Umbilical cord (tissue), 2 donors: ENCODE measurements around the gene VPS37C. TPM values are rescaled to one million over a fixed set of nuclear protein-coding genes. Genes with fewer than 3 reads are reported as not detected.
A peak's percentile ranks its signal among the peaks of the same experiment; 100 is the strongest.
"Not testable (repeated sequence)": the region's sequence is repeated elsewhere in the genome, so short reads cannot be mapped to it uniquely, and the experiment has no call there.

Experiments used
- DNase-seq: peaks from one replicate; pipeline ENCODE4 v3.0.0-alpha.2; 2015; ENCODE audit warnings: low spot score
- total RNA-seq: library from RNA; depleted of rRNA; stranded (reverse); fragments of >200 nt; gene quantifications from one replicate; pipeline ENCODE4 v1.2.3, GENCODE V29; 2014; ENCODE audit warnings: low replicate concordance; ENCODE audit not compliant: insufficient read depth

VPS37C gene
- total RNA-seq: 11.1 TPM

DNA sequence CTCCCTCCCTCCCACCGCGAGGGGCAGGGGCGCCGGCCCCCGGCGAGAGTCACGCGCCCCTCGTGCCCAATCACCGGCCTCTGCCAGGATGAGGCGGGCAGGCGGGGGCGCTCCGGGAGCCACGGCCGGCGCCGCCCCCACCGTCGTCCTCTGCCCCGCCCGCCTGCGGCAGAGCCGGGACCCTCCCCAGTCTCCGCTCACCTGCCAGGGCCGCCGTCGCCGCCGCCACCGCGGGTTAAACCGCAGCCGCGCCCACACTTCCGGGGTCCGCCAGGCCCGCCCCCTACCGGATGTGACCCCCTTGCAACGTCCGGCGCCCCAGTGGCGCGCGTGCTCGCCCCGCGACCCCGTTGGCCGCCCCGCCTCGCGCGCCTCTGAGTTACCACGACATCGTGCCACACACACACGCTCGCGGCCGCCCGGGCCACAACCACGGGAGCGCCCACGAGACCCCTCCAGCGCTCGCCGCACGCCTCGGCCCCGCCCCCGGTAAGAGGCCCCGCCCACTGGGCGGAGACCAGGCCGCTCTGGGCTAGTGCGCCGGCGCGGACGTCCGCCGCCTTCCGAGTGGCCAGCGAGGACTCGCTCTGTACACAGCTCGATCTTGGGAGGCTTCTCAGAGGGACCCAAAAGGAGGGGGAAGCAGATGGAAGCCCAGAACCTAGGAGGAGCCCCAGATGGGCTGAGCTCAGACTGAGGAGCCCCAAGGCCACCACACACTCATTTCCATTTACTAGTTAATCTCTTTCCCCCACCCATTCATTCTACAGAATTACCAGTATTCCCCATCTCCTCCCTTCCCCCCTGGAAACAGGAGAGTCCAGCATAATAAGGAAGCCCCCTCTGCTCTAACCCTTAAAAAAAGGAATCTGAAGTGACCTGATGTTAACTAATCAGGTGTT is at the start of gene VPS37C:
VPS37C (minus strand) TSS at position 237 of the 902 bp plus-strand sequence. CDS start 22,597 bp downstream, outside the sequence.
- peak; percentile 92 for DNase-seq

- DNase-seq: not testable (repeated sequence)
Measured at GRCh38 chr11:61210629-61211028, 49.4 kb upstream of the VPS37C start.

- DNase-seq: not testable (repeated sequence)
Measured at GRCh38 chr11:61207636-61208310, 46.5 kb upstream of the VPS37C start.

DNA sequence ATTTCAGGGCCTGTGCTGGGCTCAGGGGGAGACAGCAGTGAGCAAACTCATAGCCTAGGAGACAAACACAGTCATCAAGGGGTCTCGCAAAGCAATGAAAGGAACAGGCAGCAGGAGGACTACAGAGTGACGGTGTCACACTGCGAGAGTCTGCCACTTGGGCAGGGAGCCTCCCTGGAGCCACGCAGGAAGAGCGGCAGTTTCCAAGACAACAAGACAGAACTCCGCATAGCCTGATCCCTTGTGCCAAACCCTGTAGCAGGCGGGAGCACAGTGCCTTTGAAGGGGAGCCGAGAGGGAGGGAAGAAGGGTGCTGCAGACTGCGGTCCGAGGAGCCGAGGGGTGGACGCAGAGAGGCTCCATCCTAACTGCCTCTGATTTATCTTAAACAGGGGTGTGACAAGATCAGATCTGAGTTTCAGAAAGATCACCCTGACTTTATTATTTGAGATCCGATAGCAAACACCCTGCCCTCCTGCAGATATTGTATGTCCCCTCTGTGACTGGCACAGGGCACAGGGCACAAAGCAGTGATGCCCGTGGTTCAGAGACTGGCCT is 43.4 kb upstream of the VPS37C start:
- not testable (repeated sequence) for DNase-seq

DNA sequence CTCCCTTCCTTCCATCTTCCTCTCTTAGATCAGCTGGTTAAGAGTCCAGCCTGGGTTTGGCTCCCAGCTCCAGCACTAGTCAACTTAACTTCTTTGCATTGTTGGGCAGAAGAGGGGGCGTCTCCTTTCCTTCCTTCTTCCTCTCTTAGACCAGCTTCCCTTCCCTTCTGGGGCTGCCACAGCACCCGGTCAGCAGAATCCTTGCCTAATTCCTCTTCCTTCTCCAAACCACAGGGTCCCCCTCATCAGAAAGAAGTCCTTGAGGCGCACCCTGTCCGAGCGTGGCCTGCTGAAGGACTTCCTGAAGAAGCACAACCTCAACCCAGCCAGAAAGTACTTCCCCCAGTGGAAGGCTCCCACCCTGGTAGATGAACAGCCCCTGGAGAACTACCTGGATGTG is 42.6 kb upstream of the VPS37C start:
- not testable (repeated sequence) for DNase-seq

- peak; percentile 50 for DNase-seq
Measured at GRCh38 chr11:61202950-61203746, 41.9 kb upstream of the VPS37C start, which contains the start of gene PGA3. PGA3 (plus strand) TSS chr11:61203515; CDS start chr11:61203565, 50 bp downstream.

GRCh38 chr11:61201476-61201875 is 40.2 kb upstream of the VPS37C start:
- DNase-seq: no peak

DNA sequence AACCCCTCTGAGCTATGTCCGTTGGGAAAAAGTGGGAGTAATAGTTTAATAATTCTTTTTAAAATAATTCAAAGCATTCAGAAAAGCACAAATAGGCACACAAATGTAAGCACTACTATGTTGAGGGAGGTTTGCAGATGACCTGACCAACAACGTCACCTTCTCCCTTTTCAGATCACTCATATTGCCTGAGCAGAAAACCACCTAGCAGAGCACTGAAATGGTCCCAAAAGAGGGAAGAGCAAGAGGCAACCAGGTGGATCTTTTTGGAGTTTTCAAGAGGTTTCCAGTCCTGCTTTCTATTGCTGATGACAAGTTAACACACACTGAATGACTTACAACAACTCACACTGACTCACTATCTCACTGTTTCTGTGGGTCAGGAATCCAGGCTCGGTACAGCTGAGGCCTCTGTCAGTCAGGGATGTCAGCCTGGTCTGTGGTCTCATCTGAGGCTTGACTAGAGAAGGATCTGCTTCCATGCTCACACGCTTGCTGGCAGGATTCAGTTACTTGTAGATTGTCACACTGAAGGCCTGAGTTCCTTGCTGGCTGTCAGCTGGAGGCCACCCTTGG is 37.8 kb upstream of the VPS37C start:
- no peak for DNase-seq

- DNase-seq: no peak
Measured at GRCh38 chr11:61198361-61198760, 37.1 kb upstream of the VPS37C start.

GRCh38 chr11:61195719-61196118 is 34.5 kb upstream of the VPS37C start:
- DNase-seq: no peak

DNA sequence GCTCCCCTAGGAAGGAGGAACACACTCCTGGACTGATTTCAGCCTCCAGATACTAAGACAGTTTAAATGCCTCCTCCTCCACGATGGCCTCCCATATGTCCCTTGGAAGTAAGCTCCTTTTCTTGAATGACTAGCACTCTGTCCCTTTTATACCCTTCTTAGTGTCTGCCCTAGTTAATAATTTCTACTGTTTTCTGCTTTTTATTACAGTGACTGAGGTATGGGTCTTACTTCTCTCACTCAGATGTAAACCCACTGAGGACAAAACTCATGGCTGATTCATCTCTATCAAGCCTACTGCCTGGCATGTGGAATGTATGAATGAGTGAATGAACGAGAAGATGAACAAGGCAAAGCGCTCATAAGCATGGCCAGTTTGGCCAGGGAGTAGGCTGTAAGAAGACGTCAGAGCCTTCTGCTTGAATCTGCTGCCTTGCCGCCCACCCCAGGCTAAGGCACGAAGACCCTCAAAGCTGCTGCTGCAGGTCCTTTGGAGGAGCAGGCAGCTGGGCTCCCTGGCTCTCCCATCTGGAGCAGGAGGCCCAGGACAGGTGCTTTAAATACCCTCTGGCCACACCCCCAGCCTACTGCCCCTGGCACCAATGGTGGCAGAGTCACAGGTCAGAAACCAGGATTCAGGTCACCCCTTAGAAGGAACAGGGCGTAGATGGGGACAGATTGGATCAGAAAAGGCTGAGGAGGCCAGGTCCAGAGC is 33.9 kb upstream of the VPS37C start:
- DNase-seq: no peak

GRCh38 chr11:61194169-61194671 is 33.0 kb upstream of the VPS37C start:
- no peak for DNase-seq

- DNase-seq: no peak
Measured at GRCh38 chr11:61193596-61193995, 32.4 kb upstream of the VPS37C start.

DNA sequence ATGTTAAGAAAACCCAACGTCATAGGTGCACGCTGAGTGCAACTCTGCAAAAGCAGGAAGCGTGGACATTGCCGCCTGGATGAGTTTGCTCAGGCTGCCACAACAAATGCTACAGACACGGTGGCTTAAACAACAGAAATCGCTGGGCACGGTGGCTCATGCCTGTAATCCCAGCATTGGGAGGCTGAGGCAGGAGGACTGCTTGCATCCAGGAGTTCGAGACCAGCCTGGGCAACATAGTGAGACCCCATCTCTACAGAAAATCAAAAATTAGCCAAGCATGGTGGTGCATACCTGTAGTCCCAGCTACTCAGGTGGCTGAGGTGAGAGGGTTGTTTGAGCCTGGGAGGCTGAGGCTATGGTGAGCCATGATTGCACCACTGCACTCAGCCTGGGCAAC is 28.7 kb upstream of the VPS37C start:
- DNase-seq: no peak

GRCh38 chr11:61187505-61188130 is 26.4 kb upstream of the VPS37C start:
- peak; percentile 80 for DNase-seq

GRCh38 chr11:61186504-61186903 is 25.3 kb upstream of the VPS37C start:
- no peak for DNase-seq

GRCh38 chr11:61183645-61184044 is 22.4 kb upstream of the VPS37C start:
- no peak for DNase-seq

- DNase-seq: no peak
Measured at GRCh38 chr11:61181489-61181888, 20.3 kb upstream of the VPS37C start.

GRCh38 chr11:61180205-61180604 is 19.0 kb upstream of the VPS37C start:
- DNase-seq: not testable (repeated sequence)

GRCh38 chr11:61176446-61176845 is 15.2 kb upstream of the VPS37C start:
- DNase-seq: no peak
